GM19463 (cell line): ENCODE measurements around the gene NLK.
"Not testable (repeated sequence)": the region's sequence is repeated elsewhere in the genome, so short reads cannot be mapped to it uniquely, and the experiment has no call there.

Experiments
- ATAC-seq: cut with Tn5 transposase; IDR thresholded peaks from one replicate; pipeline ENCODE4 v1.9.1; 2021; ENCODE audit warnings: mild to moderate bottlenecking, moderate library complexity; ENCODE audit not compliant: unreplicated experiment

The NLK gene

GRCh38 chr17:28042657-28042720, at the start of gene NLK:
Gene NLK, plus strand, starts transcription at chr17:28042677. Its CDS starts 197 bp downstream, at chr17:28042874.
- no peak for ATAC-seq

- ATAC-seq, result no peak
Observed at GRCh38 chr17:27993161-27993695, 49.2 kb upstream of the NLK start.

GRCh38 chr17:27993723-27994310, 48.7 kb upstream of the NLK start:
- ATAC-seq, result no peak

GRCh38 chr17:27994586-27994985, 47.9 kb upstream of the NLK start:
- no peak for ATAC-seq

GRCh38 chr17:27995554-27995953, 46.9 kb upstream of the NLK start:
- ATAC-seq, result no peak

- no peak for ATAC-seq
Observed at GRCh38 chr17:27996202-27997043, 46.1 kb upstream of the NLK start.

- ATAC-seq, result no peak
Observed at GRCh38 chr17:27997044-27997401, 45.5 kb upstream of the NLK start.

- ATAC-seq, result no peak
Observed at GRCh38 chr17:27997522-27997921, 45.0 kb upstream of the NLK start.

GRCh38 chr17:28001149-28001548, 41.3 kb upstream of the NLK start:
- no peak for ATAC-seq

- no peak for ATAC-seq
Observed at GRCh38 chr17:28004344-28004743, 38.1 kb upstream of the NLK start.

GRCh38 chr17:28007925-28008324, 34.6 kb upstream of the NLK start:
- not testable (repeated sequence) for ATAC-seq

- no peak for ATAC-seq
Observed at GRCh38 chr17:28008513-28008912, 34.0 kb upstream of the NLK start.

- ATAC-seq, result no peak
Observed at GRCh38 chr17:28010406-28010805, 32.1 kb upstream of the NLK start.

GRCh38 chr17:28018439-28019070, 23.9 kb upstream of the NLK start:
- ATAC-seq, result no peak

GRCh38 chr17:28020515-28020914, 22.0 kb upstream of the NLK start:
- no peak for ATAC-seq

GRCh38 chr17:28029044-28029443, 13.4 kb upstream of the NLK start:
- ATAC-seq, result no peak

- ATAC-seq, result no peak
Observed at GRCh38 chr17:28030386-28030785, 12.1 kb upstream of the NLK start.

- ATAC-seq, result no peak
Observed at GRCh38 chr17:28031174-28031573, 11.3 kb upstream of the NLK start.

GRCh38 chr17:28033972-28034714, 8.3 kb upstream of the NLK start:
- no peak for ATAC-seq

- ATAC-seq, result not testable (repeated sequence)
Observed at GRCh38 chr17:28035452-28035851, 7.0 kb upstream of the NLK start.

GRCh38 chr17:28035884-28036283, 6.6 kb upstream of the NLK start:
- ATAC-seq, result not testable (repeated sequence)

GRCh38 chr17:28038802-28039201, 3.7 kb upstream of the NLK start:
- no peak for ATAC-seq
